GM23338 (cell line): Measurements from ENCODE around the gene FHIT. TPM values are rescaled to one million over a fixed set of nuclear protein-coding genes. Genes with fewer than 3 reads are reported as not detected.

Source experiments
- ATAC-seq: fragments of 200-7000 bp; cut with Tn5 transposase; 3 replicates; pipeline ENCODE4 v1.9.1; 2020
- DNase-seq: peaks from one replicate; pipeline ENCODE4 v3.0.0-alpha.2; 2015; ENCODE audit warnings: low spot score
- H2AFZ ChIP-seq: fragments of 200-600 bp; sonication (generic); 2 replicates; pipeline ENCODE4 v1.8.0; 2016; ENCODE audit warnings: antibody characterized with exemption, mild to moderate bottlenecking, moderate library complexity
- H3F3A ChIP-seq: fragments of 200-600 bp; sonication (generic); replicated peaks from 2 replicates; pipeline ENCODE4 v1.8.0; 2017; ENCODE audit warnings: antibody characterized with exemption, mixed run types, low read depth
- H3K27ac ChIP-seq: fragments of 200-600 bp; sonication (generic); 2 replicates; pipeline ENCODE4 v1.6.1; 2016; ENCODE audit warnings: low read depth
- H3K27me3 ChIP-seq: fragments of 200-600 bp; sonication (generic); 2 replicates; pipeline ENCODE4 v1.8.0; 2016; ENCODE audit warnings: mild to moderate bottlenecking, mixed run types, moderate library complexity; ENCODE audit not compliant: insufficient read depth
- H3K36me3 ChIP-seq: fragments of 200-600 bp; sonication (generic); 2 replicates; pipeline ENCODE4 v1.8.0; 2016; ENCODE audit warnings: mild to moderate bottlenecking; ENCODE audit not compliant: insufficient read depth
- H3K4me1 ChIP-seq: fragments of 200-600 bp; sonication (generic); 2 replicates; pipeline ENCODE4 v1.8.0; 2016; ENCODE audit warnings: mild to moderate bottlenecking, moderate library complexity; ENCODE audit not compliant: insufficient read depth
- H3K4me2 ChIP-seq: fragments of 200-600 bp; sonication (generic); 2 replicates; pipeline ENCODE4 v1.7.1; 2017; ENCODE audit warnings: mixed run types
- H3K4me3 ChIP-seq: fragments of 200-600 bp; sonication (generic); 2 replicates; pipeline ENCODE4 v1.6.1; 2016; ENCODE audit warnings: mixed run types
- H3K79me2 ChIP-seq: fragments of 200-600 bp; sonication (generic); replicated peaks from 2 replicates; pipeline ENCODE4 v1.8.0; 2017; ENCODE audit warnings: mild to moderate bottlenecking; ENCODE audit not compliant: insufficient read depth
- H3K9me2 ChIP-seq: fragments of 200-600 bp; sonication (generic); 2 replicates; pipeline ENCODE4 v1.8.0; 2017; ENCODE audit not compliant: insufficient read depth
- H4K20me1 ChIP-seq: fragments of 200-600 bp; sonication (generic); replicated peaks from 2 replicates; pipeline ENCODE4 v1.8.0; 2017; ENCODE audit warnings: mild to moderate bottlenecking; ENCODE audit not compliant: insufficient read depth
- H3K27ac Mint-ChIP-seq: 2 replicates; pipeline ENCODE4 v1.8.0; 2020; ENCODE audit warnings: inconsistent platforms, mild to moderate bottlenecking, moderate library complexity, mixed read lengths
- H3K27me3 Mint-ChIP-seq: 3 replicates; pipeline ENCODE4 v1.8.0; 2022; ENCODE audit warnings: low read depth, mild to moderate bottlenecking, moderate library complexity, mixed read lengths, inconsistent platforms; ENCODE audit not compliant: insufficient read depth, poor library complexity
- H3K36me3 Mint-ChIP-seq: 3 replicates; pipeline ENCODE4 v1.8.0; 2021; ENCODE audit warnings: low read depth, mild to moderate bottlenecking, inconsistent platforms, moderate library complexity, mixed read lengths
- H3K4me1 Mint-ChIP-seq: 3 replicates; pipeline ENCODE4 v1.8.0; 2020; ENCODE audit warnings: mild to moderate bottlenecking, inconsistent platforms, mixed read lengths
- H3K4me3 Mint-ChIP-seq: 3 replicates; pipeline ENCODE4 v1.8.0; 2021; ENCODE audit warnings: moderate library complexity, mild to moderate bottlenecking, inconsistent platforms, mixed read lengths
- H3K9me3 Mint-ChIP-seq: 3 replicates; pipeline ENCODE4 v1.8.0; 2020; ENCODE audit warnings: moderate library complexity, mild to moderate bottlenecking, inconsistent platforms, mixed read lengths
- EZH2 ChIP-seq: fragments of 200-600 bp; sonication (generic); IDR thresholded peaks from one replicate; pipeline ENCODE4 v1.8.0; 2017; ENCODE audit warnings: antibody characterized with exemption, mild to moderate bottlenecking, low read depth; ENCODE audit not compliant: unreplicated experiment
- EZH2phosphoT487 ChIP-seq: fragments of 200-600 bp; sonication (generic); IDR thresholded peaks from one replicate; pipeline ENCODE4 v1.8.1; 2018; ENCODE audit warnings: antibody characterized with exemption; ENCODE audit not compliant: unreplicated experiment
- NANOG ChIP-seq: IDR thresholded peaks from 2 replicates; pipeline ENCODE4 v1.6.1; 2016; ENCODE audit warnings: antibody characterized with exemption, borderline replicate concordance
- POLR2AphosphoS5 ChIP-seq: IDR thresholded peaks from 2 replicates; pipeline ENCODE4 v1.6.1; 2016; ENCODE audit warnings: antibody characterized with exemption, low read depth
- STAT1 ChIP-seq: IDR thresholded peaks from one replicate; pipeline ENCODE4 v1.6.1; 2016; ENCODE audit warnings: antibody characterized with exemption; ENCODE audit not compliant: unreplicated experiment
- ZNF114 ChIP-seq: fragments of 250-450 bp; sonication (Bioruptor Pico); IDR thresholded peaks from 2 replicates; pipeline ENCODE4 v1.5.0; 2020; ENCODE audit warnings: mild to moderate bottlenecking, moderate library complexity
- ZNF331 ChIP-seq: fragments of 250-450 bp; sonication (Bioruptor Pico); IDR thresholded peaks from 2 replicates; pipeline ENCODE4 v1.5.0; 2020; ENCODE audit warnings: low read depth, mild to moderate bottlenecking, moderate library complexity
- polyA plus RNA-seq: library from polyadenylated mRNA; unstranded; fragments of >200 nt; fragmentation: Nextera tagmentation; extraction: Ambion mirVana; gene quantifications from 2 replicates; pipeline ENCODE4 v1.2.1, GENCODE V29; 2016
- total RNA-seq: library from RNA; depleted of rRNA; stranded (reverse); fragments of >200 nt; shearing (Covaris generic); gene quantifications from 2 replicates; pipeline ENCODE4 v1.2.3, GENCODE V29; 2014
- TF ChIP-seq, protein P1 (sequence below), 2 experiments: fragments of 200-600 bp in 1 of 2; sonication (generic) in 1 of 2; conservative IDR thresholded peaks; 2 replicates each; pipeline versions ENCODE4 v1.5.1 to v1.6.1; 2016 to 2017; ENCODE audit warnings: antibody characterized with exemption in 2 of 2, low read depth in 2 of 2, mild to moderate bottlenecking in 2 of 2, moderate library complexity in 1 of 2
- TF ChIP-seq, protein P2 (sequence below): fragments of 250-450 bp; sonication (Bioruptor Pico); IDR thresholded peaks from 2 replicates; pipeline ENCODE4 v1.5.0; 2020; ENCODE audit warnings: mild to moderate bottlenecking, moderate library complexity
- TF ChIP-seq, protein P3 (sequence below): IDR thresholded peaks from 2 replicates; pipeline ENCODE4 v1.6.1; 2016; ENCODE audit warnings: antibody characterized with exemption

Gene FHIT
- total and polyA plus RNA-seq, 2 experiments from 2014 or later, result 3.0 to 8.3 TPM

DNA sequence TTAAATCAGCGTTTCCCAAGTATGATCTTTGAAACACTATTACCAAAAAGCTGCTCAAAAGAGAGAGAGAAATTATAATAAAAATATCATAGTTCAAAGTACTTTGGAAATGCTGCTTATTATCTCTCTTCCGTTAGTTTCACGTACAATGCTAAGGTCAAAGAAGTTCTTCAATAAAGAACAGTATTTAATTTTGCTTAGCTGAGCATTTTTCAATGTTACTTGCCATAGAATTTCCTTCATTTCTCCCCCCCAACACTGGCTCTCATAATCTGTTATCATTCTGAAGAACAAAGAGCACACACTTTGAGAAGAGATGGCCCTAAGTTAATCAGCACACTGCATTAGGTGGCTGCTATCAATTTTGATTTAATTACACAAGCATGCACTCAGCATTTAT, 1360.6 kb downstream of the FHIT start:
- H3K79me2 ChIP-seq, result no peaks in the 10 kb centered on the region
- H3K9me2 ChIP-seq, result peaks cover 5% of the 10 kb centered on the region
- peaks cover 3% of the 10 kb centered on the region for H3K27me3 Mint-ChIP-seq
- no peaks in the 10 kb centered on the region for H3F3A ChIP-seq
- no peak overlapping the region for H3K27ac Mint-ChIP-seq
- H3K36me3 Mint-ChIP-seq, result no peaks in the 10 kb centered on the region
- no peak for TF ChIP-seq ZNF114 (CRISPR knock-in tag)
- no peak for TF ChIP-seq NANOG
- TF ChIP-seq, protein P1, sequence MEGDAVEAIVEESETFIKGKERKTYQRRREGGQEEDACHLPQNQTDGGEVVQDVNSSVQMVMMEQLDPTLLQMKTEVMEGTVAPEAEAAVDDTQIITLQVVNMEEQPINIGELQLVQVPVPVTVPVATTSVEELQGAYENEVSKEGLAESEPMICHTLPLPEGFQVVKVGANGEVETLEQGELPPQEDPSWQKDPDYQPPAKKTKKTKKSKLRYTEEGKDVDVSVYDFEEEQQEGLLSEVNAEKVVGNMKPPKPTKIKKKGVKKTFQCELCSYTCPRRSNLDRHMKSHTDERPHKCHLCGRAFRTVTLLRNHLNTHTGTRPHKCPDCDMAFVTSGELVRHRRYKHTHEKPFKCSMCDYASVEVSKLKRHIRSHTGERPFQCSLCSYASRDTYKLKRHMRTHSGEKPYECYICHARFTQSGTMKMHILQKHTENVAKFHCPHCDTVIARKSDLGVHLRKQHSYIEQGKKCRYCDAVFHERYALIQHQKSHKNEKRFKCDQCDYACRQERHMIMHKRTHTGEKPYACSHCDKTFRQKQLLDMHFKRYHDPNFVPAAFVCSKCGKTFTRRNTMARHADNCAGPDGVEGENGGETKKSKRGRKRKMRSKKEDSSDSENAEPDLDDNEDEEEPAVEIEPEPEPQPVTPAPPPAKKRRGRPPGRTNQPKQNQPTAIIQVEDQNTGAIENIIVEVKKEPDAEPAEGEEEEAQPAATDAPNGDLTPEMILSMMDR (conservative IDR thresholded peaks at IDR 0.05; ENCODE audit: low read depth in 2 of 2), result no peak
- TF ChIP-seq, protein P2, sequence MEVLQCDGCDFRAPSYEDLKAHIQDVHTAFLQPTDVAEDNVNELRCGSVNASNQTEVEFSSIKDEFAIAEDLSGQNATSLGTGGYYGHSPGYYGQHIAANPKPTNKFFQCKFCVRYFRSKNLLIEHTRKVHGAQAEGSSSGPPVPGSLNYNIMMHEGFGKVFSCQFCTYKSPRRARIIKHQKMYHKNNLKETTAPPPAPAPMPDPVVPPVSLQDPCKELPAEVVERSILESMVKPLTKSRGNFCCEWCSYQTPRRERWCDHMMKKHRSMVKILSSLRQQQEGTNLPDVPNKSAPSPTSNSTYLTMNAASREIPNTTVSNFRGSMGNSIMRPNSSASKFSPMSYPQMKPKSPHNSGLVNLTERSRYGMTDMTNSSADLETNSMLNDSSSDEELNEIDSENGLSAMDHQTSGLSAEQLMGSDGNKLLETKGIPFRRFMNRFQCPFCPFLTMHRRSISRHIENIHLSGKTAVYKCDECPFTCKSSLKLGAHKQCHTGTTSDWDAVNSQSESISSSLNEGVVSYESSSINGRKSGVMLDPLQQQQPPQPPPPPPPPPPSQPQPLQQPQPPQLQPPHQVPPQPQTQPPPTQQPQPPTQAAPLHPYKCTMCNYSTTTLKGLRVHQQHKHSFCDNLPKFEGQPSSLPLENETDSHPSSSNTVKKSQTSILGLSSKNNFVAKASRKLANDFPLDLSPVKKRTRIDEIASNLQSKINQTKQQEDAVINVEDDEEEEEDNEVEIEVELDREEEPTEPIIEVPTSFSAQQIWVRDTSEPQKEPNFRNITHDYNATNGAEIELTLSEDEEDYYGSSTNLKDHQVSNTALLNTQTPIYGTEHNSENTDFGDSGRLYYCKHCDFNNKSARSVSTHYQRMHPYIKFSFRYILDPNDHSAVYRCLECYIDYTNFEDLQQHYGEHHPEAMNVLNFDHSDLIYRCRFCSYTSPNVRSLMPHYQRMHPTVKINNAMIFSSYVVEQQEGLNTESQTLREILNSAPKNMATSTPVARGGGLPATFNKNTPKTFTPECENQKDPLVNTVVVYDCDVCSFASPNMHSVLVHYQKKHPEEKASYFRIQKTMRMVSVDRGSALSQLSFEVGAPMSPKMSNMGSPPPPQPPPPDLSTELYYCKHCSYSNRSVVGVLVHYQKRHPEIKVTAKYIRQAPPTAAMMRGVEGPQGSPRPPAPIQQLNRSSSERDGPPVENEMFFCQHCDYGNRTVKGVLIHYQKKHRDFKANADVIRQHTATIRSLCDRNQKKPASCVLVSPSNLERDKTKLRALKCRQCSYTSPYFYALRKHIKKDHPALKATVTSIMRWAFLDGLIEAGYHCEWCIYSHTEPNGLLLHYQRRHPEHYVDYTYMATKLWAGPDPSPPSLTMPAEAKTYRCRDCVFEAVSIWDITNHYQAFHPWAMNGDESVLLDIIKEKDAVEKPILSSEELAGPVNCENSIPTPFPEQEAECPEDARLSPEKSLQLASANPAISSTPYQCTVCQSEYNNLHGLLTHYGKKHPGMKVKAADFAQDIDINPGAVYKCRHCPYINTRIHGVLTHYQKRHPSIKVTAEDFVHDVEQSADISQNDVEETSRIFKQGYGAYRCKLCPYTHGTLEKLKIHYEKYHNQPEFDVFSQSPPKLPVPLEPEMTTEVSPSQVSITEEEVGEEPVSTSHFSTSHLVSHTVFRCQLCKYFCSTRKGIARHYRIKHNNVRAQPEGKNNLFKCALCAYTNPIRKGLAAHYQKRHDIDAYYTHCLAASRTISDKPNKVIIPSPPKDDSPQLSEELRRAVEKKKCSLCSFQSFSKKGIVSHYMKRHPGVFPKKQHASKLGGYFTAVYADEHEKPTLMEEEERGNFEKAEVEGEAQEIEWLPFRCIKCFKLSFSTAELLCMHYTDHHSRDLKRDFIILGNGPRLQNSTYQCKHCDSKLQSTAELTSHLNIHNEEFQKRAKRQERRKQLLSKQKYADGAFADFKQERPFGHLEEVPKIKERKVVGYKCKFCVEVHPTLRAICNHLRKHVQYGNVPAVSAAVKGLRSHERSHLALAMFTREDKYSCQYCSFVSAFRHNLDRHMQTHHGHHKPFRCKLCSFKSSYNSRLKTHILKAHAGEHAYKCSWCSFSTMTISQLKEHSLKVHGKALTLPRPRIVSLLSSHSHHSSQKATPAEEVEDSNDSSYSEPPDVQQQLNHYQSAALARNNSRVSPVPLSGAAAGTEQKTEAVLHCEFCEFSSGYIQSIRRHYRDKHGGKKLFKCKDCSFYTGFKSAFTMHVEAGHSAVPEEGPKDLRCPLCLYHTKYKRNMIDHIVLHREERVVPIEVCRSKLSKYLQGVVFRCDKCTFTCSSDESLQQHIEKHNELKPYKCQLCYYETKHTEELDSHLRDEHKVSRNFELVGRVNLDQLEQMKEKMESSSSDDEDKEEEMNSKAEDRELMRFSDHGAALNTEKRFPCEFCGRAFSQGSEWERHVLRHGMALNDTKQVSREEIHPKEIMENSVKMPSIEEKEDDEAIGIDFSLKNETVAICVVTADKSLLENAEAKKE (CRISPR knock-in tag), result no peak
- TF ChIP-seq STAT1, result no peak
- TF ChIP-seq EZH2phosphoT487, result no peak
- TF ChIP-seq, protein P3, sequence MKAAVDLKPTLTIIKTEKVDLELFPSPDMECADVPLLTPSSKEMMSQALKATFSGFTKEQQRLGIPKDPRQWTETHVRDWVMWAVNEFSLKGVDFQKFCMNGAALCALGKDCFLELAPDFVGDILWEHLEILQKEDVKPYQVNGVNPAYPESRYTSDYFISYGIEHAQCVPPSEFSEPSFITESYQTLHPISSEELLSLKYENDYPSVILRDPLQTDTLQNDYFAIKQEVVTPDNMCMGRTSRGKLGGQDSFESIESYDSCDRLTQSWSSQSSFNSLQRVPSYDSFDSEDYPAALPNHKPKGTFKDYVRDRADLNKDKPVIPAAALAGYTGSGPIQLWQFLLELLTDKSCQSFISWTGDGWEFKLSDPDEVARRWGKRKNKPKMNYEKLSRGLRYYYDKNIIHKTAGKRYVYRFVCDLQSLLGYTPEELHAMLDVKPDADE, result no peak
- no peak for TF ChIP-seq EZH2
- TF ChIP-seq POLR2AphosphoS5, result no peak
- TF ChIP-seq ZNF331 (CRISPR knock-in tag), result no peak
- no peak overlapping the region for H3K4me3 ChIP-seq
- ATAC-seq, result no peak
- no peaks in the 10 kb centered on the region for H3K27me3 ChIP-seq
- H4K20me1 ChIP-seq, result no peaks in the 10 kb centered on the region
- no peaks in the 10 kb centered on the region for H3K4me1 ChIP-seq
- H2AFZ ChIP-seq, result no peak overlapping the region
- H3K9me3 Mint-ChIP-seq, result no peaks in the 10 kb centered on the region
- H3K4me1 Mint-ChIP-seq, result peaks cover 8% of the 10 kb centered on the region; the same call in 2 of the 3 replicates
- H3K4me3 Mint-ChIP-seq, result no peak overlapping the region
- DNase-seq, result no peak
- no peak overlapping the region for H3K27ac ChIP-seq
- no peak overlapping the region; the same call in 1 of the 2 replicates for H3K4me2 ChIP-seq
- no peaks in the 10 kb centered on the region for H3K36me3 ChIP-seq
